Panc1 (cell line): Measurements from ENCODE around the gene CALHM4.

ENCODE experiments used
- TCF7L2 ChIP-seq: IDR thresholded peaks from 2 replicates; pipeline ENCODE4 v1.6.1; 2011; ENCODE audit warnings: mild to moderate bottlenecking, low read depth, low read length, inconsistent platforms
- TF ChIP-seq, protein P1 (sequence below): fragments of 450-650 bp; IDR thresholded peaks from 2 replicates; pipeline ENCODE4 v1.5.1; 2017; ENCODE audit warnings: mild to moderate bottlenecking
- TF ChIP-seq, protein P2 (sequence below), 2 experiments: IDR thresholded peaks; 2 replicates each; pipeline ENCODE4 v1.6.1; 2011 to 2012; ENCODE audit warnings: low read depth in 2 of 2, control low read depth in 1 of 2, low read length in 1 of 2, mild to moderate bottlenecking in 1 of 2, moderate library complexity in 1 of 2; ENCODE audit not compliant: insufficient read depth in 1 of 2

- TF ChIP-seq, protein P1, sequence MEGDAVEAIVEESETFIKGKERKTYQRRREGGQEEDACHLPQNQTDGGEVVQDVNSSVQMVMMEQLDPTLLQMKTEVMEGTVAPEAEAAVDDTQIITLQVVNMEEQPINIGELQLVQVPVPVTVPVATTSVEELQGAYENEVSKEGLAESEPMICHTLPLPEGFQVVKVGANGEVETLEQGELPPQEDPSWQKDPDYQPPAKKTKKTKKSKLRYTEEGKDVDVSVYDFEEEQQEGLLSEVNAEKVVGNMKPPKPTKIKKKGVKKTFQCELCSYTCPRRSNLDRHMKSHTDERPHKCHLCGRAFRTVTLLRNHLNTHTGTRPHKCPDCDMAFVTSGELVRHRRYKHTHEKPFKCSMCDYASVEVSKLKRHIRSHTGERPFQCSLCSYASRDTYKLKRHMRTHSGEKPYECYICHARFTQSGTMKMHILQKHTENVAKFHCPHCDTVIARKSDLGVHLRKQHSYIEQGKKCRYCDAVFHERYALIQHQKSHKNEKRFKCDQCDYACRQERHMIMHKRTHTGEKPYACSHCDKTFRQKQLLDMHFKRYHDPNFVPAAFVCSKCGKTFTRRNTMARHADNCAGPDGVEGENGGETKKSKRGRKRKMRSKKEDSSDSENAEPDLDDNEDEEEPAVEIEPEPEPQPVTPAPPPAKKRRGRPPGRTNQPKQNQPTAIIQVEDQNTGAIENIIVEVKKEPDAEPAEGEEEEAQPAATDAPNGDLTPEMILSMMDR, result no peak
- TF ChIP-seq, protein P2, sequence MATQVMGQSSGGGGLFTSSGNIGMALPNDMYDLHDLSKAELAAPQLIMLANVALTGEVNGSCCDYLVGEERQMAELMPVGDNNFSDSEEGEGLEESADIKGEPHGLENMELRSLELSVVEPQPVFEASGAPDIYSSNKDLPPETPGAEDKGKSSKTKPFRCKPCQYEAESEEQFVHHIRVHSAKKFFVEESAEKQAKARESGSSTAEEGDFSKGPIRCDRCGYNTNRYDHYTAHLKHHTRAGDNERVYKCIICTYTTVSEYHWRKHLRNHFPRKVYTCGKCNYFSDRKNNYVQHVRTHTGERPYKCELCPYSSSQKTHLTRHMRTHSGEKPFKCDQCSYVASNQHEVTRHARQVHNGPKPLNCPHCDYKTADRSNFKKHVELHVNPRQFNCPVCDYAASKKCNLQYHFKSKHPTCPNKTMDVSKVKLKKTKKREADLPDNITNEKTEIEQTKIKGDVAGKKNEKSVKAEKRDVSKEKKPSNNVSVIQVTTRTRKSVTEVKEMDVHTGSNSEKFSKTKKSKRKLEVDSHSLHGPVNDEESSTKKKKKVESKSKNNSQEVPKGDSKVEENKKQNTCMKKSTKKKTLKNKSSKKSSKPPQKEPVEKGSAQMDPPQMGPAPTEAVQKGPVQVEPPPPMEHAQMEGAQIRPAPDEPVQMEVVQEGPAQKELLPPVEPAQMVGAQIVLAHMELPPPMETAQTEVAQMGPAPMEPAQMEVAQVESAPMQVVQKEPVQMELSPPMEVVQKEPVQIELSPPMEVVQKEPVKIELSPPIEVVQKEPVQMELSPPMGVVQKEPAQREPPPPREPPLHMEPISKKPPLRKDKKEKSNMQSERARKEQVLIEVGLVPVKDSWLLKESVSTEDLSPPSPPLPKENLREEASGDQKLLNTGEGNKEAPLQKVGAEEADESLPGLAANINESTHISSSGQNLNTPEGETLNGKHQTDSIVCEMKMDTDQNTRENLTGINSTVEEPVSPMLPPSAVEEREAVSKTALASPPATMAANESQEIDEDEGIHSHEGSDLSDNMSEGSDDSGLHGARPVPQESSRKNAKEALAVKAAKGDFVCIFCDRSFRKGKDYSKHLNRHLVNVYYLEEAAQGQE (IDR thresholded peaks at IDR 0.05; ENCODE audit: insufficient read depth in 1 of 2, low read depth in 2 of 2, low read length in 1 of 2), result no peak
- no peak for TF ChIP-seq TCF7L2
Measured at GRCh38 chr6:116535109-116535508, 18.4 kb upstream of the CALHM4 start.
